MCF 10A (cell line): ENCODE results near the gene XYLT1. TPM values are rescaled to one million over a fixed set of nuclear protein-coding genes. Genes with fewer than 3 reads are reported as not detected.

Source experiments
- BruUV-seq: library from RNA; stranded (reverse); fragments of 400-500 nt; replicated peaks from 2 replicates; lab custom pipeline; 2021; lab: Mats Ljungman, UMichigan
- CTCF ChIA-PET: fragments of 300-600 bp; sonication (Branson Sonifier 250); formaldehyde crosslinking; extraction: SDS; loops from one replicate; lab custom pipeline; 2021; ENCODE audit warnings: antibody characterized with exemption, inconsistent platforms; lab: Yijun Ruan, JAX
- POLR2A ChIA-PET: fragments of 300-600, 350-650 bp; sonication (Branson Sonifier 250); formaldehyde crosslinking; extraction: SDS; loops from one replicate; lab custom pipeline; 2020; ENCODE audit warnings: antibody characterized with exemption, inconsistent platforms; lab: Yijun Ruan, JAX
- DNase-seq: peaks from one replicate; pipeline ENCODE4 v3.0.0-alpha.2; 2018; ENCODE audit not compliant: unreplicated experiment
- H3K27ac Mint-ChIP-seq: one replicate; pipeline ENCODE4 v1.8.0; 2022; ENCODE audit warnings: mild to moderate bottlenecking, low read depth, mixed read lengths; ENCODE audit not compliant: unreplicated experiment
- H3K27me3 Mint-ChIP-seq: one replicate; pipeline ENCODE4 v1.8.0; 2022; ENCODE audit warnings: mixed read lengths; ENCODE audit not compliant: insufficient read depth, unreplicated experiment
- H3K36me3 Mint-ChIP-seq: one replicate; pipeline ENCODE4 v1.8.0; 2022; ENCODE audit warnings: mild to moderate bottlenecking, moderate library complexity, mixed read lengths; ENCODE audit not compliant: insufficient read depth, unreplicated experiment
- H3K4me1 Mint-ChIP-seq: one replicate; pipeline ENCODE4 v1.8.0; 2022; ENCODE audit warnings: mixed read lengths; ENCODE audit not compliant: insufficient read depth, unreplicated experiment
- H3K4me3 Mint-ChIP-seq: one replicate; pipeline ENCODE4 v1.8.0; 2022; ENCODE audit warnings: mild to moderate bottlenecking, moderate library complexity, mixed read lengths; ENCODE audit not compliant: unreplicated experiment
- H3K9me3 Mint-ChIP-seq: one replicate; pipeline ENCODE4 v1.8.0; 2022; ENCODE audit warnings: mixed read lengths; ENCODE audit not compliant: unreplicated experiment
- intact Hi-C: fragments of 100-400 bp; cut with micrococcal nuclease; formaldehyde crosslinking; loops from 2 replicates; pipeline ENCODE4 v1.14.1; 2022
- total RNA-seq: library from RNA; stranded (reverse); gene quantifications from 2 replicates; pipeline ENCODE4 v1.2.3, GENCODE V29; 2022
- TF ChIP-seq, protein P1 (sequence below): fragments of 200-600 bp; IDR thresholded peaks from one replicate; pipeline ENCODE4 v1.8.0; 2022; ENCODE audit warnings: antibody characterized with exemption, mild to moderate bottlenecking; ENCODE audit not compliant: unreplicated experiment

The XYLT1 gene
- total RNA-seq, 1 experiment from 2014 or later: not detected

DNA sequence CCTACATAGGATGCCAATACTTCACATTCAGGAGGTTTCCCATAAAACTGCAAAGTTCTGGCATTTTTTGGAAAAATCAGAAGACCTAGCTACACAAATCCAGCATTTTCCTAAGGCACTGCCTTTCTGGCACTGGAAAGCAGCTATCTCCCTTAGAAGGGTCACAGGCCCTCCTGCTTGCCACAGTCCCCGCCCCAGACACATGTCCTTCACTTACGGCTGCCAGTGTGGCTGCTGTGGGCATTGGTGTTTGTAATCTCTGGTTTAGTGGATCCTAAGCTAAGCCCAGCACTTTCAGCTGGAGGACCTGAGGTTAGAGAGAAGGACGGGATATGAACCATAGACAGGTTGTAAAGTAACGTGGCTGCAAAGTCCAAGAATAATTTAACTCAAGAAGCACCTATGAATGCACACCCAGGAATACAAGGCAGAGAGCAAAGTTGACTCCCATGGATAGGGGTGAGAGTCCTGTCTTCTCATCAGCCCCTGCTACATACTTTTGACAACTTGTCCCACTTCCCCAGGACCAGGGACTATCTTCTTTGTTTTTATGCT lies 100.0 kb downstream of the XYLT1 start:
- Mint-ChIP-seq H3K4me1 (no peaks in the 10 kb centered on the region), H3K36me3 (no peaks in the 10 kb centered on the region), H3K4me3 (no peak overlapping the region), H3K9me3 (peaks cover 7% of the 10 kb centered on the region), H3K27me3 (no peaks in the 10 kb centered on the region), H3K27ac (no peak overlapping the region)
- intact Hi-C loops: no loop called here
- no peak for DNase-seq
- POLR2A ChIA-PET: no interaction called here
- CTCF ChIA-PET: no interaction called here
- no TSS peak for BruUV-seq
- TF ChIP-seq, protein P1, sequence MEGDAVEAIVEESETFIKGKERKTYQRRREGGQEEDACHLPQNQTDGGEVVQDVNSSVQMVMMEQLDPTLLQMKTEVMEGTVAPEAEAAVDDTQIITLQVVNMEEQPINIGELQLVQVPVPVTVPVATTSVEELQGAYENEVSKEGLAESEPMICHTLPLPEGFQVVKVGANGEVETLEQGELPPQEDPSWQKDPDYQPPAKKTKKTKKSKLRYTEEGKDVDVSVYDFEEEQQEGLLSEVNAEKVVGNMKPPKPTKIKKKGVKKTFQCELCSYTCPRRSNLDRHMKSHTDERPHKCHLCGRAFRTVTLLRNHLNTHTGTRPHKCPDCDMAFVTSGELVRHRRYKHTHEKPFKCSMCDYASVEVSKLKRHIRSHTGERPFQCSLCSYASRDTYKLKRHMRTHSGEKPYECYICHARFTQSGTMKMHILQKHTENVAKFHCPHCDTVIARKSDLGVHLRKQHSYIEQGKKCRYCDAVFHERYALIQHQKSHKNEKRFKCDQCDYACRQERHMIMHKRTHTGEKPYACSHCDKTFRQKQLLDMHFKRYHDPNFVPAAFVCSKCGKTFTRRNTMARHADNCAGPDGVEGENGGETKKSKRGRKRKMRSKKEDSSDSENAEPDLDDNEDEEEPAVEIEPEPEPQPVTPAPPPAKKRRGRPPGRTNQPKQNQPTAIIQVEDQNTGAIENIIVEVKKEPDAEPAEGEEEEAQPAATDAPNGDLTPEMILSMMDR: no peak

DNA sequence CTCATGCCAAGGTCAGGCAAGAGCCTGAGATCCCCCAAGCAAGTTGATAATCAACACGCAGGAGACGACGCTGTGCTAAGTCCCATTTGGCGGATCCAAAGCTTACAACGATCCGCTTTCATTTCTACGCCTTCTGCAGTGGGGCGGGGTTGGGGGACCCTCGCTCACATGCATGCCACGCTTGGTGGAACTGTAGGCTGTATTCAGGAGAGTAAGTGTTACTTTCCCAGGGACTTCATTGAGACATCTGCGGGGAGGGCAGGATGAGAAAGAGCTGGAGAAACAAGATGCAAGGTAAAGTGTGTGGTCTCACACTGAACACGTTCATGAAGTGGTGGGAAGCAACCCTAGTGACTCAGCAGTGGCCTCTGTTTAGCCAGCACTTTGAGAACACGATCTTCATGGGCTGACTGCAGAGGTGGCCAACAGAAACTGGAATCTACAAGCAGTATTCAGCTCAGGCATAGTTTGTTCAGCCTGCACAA lies 100.5 kb downstream of the XYLT1 start:
- no peaks in the 10 kb centered on the region for H3K4me1 Mint-ChIP-seq
- H3K27me3 Mint-ChIP-seq: no peaks in the 10 kb centered on the region
- TF ChIP-seq, protein P1: no peak
- BruUV-seq: no TSS peak
- no peak for DNase-seq
- POLR2A ChIA-PET: no interaction called here
- intact Hi-C loops: no loop called here
- no peak overlapping the region for H3K27ac Mint-ChIP-seq
- no peaks in the 10 kb centered on the region for H3K36me3 Mint-ChIP-seq
- no peak overlapping the region for H3K4me3 Mint-ChIP-seq
- peaks cover 5% of the 10 kb centered on the region for H3K9me3 Mint-ChIP-seq
- CTCF ChIA-PET: no interaction called here

DNA sequence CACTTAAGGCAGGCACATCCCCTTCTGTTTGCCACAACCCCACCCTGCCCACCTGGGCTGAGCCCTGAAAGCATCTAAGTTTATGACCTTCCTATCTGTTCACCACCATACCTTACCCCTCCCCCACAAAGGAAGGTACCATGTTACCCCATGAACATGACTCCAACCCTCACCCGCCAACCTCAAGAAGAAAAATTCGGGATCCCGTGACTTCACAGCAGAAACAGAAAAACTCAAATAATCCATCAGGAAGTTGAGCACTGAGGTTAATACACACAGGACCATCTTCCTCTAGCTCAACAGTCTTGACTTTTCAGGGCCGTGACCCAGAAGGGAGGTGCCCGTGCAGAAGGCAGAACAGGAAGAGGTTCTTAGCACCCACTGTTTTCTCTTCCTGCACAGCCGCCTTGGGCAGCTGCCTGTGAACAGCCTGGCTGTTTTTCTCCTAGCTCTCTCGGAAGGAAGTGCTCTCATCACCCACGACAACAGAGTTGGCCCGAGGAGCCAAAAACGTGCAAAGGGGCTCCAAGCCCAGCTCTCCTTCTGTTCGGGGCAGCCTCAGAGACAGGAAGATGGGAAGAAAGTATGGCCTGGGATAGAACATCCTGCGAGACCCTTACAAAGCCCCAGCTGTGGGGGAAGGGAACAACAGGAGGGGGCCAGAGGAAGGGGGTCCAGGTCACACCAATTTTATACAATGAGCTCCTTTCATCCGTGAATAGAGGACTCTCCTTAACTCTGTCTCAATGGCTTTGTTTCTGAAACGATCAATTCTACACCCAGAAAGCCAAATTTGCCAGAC lies 101.1 kb downstream of the XYLT1 start:
- ChIA-PET CTCF (no interaction called here), POLR2A (no interaction called here)
- H3K9me3 Mint-ChIP-seq: peaks cover 9% of the 10 kb centered on the region
- H3K4me1 Mint-ChIP-seq: no peaks in the 10 kb centered on the region
- TF ChIP-seq, protein P1: no peak
- no peak for DNase-seq
- H3K27me3 Mint-ChIP-seq: no peaks in the 10 kb centered on the region
- no peak overlapping the region for H3K27ac Mint-ChIP-seq
- no peaks in the 10 kb centered on the region for H3K36me3 Mint-ChIP-seq
- no peak overlapping the region for H3K4me3 Mint-ChIP-seq
- intact Hi-C loops: no loop called here
- BruUV-seq: no TSS peak

DNA sequence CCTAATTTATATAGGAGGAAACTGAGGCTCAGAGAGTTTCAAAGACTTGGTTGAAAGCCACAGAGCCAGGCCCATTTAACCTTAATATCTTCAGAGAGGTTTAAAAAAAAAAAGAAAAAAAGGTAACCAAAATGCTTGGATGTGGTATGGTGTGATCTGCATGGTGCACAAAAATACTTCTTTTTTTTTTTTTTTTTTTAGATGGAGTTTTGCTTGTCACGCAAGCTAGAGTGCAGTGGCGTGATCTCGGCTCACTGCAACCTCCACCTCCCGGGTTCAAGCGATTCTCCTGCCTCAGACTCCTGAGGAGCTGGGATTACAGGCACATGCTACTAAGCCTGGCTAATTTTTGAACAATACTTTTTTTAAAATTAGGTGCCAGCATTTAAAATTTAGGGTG lies 101.8 kb downstream of the XYLT1 start:
- POLR2A ChIA-PET: no interaction called here
- Mint-ChIP-seq H3K27me3 (no peaks in the 10 kb centered on the region), H3K4me1 (no peaks in the 10 kb centered on the region), H3K4me3 (no peak overlapping the region), H3K27ac (no peak overlapping the region), H3K36me3 (no peaks in the 10 kb centered on the region), H3K9me3 (peaks cover 13% of the 10 kb centered on the region)
- CTCF ChIA-PET: no interaction called here
- DNase-seq: no peak
- no TSS peak for BruUV-seq
- intact Hi-C loops: no loop called here
- TF ChIP-seq, protein P1: no peak
